ENCODE results near the gene CBFA2T3.

- TF ChIP-seq POLR2AphosphoS5 (IDR thresholded peaks at IDR 0.05; ENCODE audit: borderline replicate concordance, low read depth, low read length) (no peak), EZH2 (IDR thresholded peaks at IDR 0.05) (no peak), FOXP2 (optimal IDR thresholded peaks at IDR 0.05; ENCODE audit: control extremely low read depth, extremely low read length, insufficient read depth) (no peak)
Observed at GRCh38 chr16:88871349-88871702, 105.7 kb downstream of the CBFA2T3 start.
